ENCODE results near the gene VWDE. TPM values are rescaled to one million over a fixed set of nuclear protein-coding genes. Genes with fewer than 3 reads are reported as not detected.

The VWDE gene
- total and polyA plus RNA-seq, 2 of the 8 experiments (the other 6 are each of a cell fraction or from before 2014, with no cell fraction given), result 11.0 to 21.2 TPM

- FAIRE-seq (peak; percentile 36), DNase-seq (ENCODE audit: low read depth in 1 of 2, low spot score in 2 of 2) (no peak)
- Histone ChIP-seq H3K79me1 (ENCODE audit: low read depth, low read length) (no peaks in the 10 kb centered on the region), H2BK12ac (ENCODE audit: low read depth, low read length) (no peak overlapping the region), H3K36me3 (ENCODE audit: control insufficient read depth in 2 of 4, insufficient read depth in 4 of 4, low read length in 3 of 4) (no peaks in the 10 kb centered on the region), H4K20me1 (replicated peaks in 1 of 2; ENCODE audit: control insufficient read depth in 1 of 2, insufficient read depth in 2 of 2, low read length in 2 of 2) (no peaks in the 10 kb centered on the region), H3K9me3 (ENCODE audit: insufficient read depth in 2 of 2, low read depth in 1 of 2, low read length in 1 of 2) (peaks cover 0 to 3% of the 10 kb centered on the region in 2 experiments; a peak in 1 of 4 replicates), H3K56ac (replicated peaks; ENCODE audit: insufficient read length, low read depth, low read length) (no peak overlapping the region), H2AK5ac (ENCODE audit: low read depth, low read length) (no peak overlapping the region), H4K91ac (replicated peaks; ENCODE audit: insufficient read length, low read length) (no peak overlapping the region), H3K79me2 (ENCODE audit: control insufficient read depth in 1 of 2, insufficient read depth in 2 of 2, low read length in 2 of 2) (no peaks in the 10 kb centered on the region), H3K23me2 (ENCODE audit: low read depth, low read length) (no peaks in the 10 kb centered on the region), H3K9ac (replicated peaks in 1 of 4; ENCODE audit: extremely low read depth in 1 of 4, low read depth in 3 of 4, low read length in 3 of 4) (no peak overlapping the region), H3K18ac (ENCODE audit: extremely low read depth, low read length) (no peak overlapping the region), H3K27me3 (replicated peaks in 1 of 4; ENCODE audit: control insufficient read depth in 3 of 4, extremely low read depth in 1 of 4, insufficient read depth in 3 of 4, low read length in 3 of 4) (no peaks in the 10 kb centered on the region), H3K23ac (ENCODE audit: insufficient read length) (no peak overlapping the region), H4K8ac (ENCODE audit: extremely low read depth, insufficient read depth, low read length) (no peak overlapping the region), H2BK120ac (replicated peaks; ENCODE audit: low read depth, low read length) (no peak overlapping the region), H2BK15ac (ENCODE audit: low read length) (no peak overlapping the region), H4K5ac (ENCODE audit: insufficient read length, low read depth, low read length) (no peak overlapping the region), H3K4me2 (ENCODE audit: insufficient read depth in 1 of 2, low read depth in 2 of 2, low read length in 2 of 2) (no peak overlapping the region), H2BK20ac (ENCODE audit: low read length) (no peak overlapping the region), H3K27ac (ENCODE audit: low read depth, low read length) (no peak overlapping the region), H3K4me1 (replicated peaks in 1 of 4; ENCODE audit: control insufficient read depth in 3 of 4, insufficient read depth in 4 of 4, low read length in 3 of 4) (peaks cover 0 to 3% (median 0%) of the 10 kb centered on the region in 4 experiments; a peak in 2 of 7 replicates), H3K4ac (replicated peaks; ENCODE audit: insufficient read length, low read depth, low read length) (no peak overlapping the region), H2BK5ac (ENCODE audit: low read depth, low read length) (no peak overlapping the region), H2AFZ (ENCODE audit: low read length) (peak overlapping the region; percentile 28; the same call in 1 of the 2 replicates), H3K14ac (ENCODE audit: insufficient read length) (no peak overlapping the region), H3K4me3 (ENCODE audit: extremely low read depth in 1 of 4, insufficient read depth in 2 of 4, low read depth in 3 of 4, low read length in 4 of 4) (no peak overlapping the region)
- ChIA-PET POLR2A (ENCODE audit: partially characterized antibody) (interaction anchor here (0.8 to 3.3 kb wide), 3 partner anchors 14 to 53 kb away, joined by 3 to 10 read pairs (median 3); no protein-coding TSS in a partner anchor), CTCF (ENCODE audit: partially characterized antibody) (interaction anchor here (0.6 to 6.5 kb wide), 25 partner anchors 9 to 1192 kb away, joined by 3 to 98 read pairs (median 5); partner anchors contain the start of gene VWDE)
- TF ChIP-seq CBX8 (IDR thresholded peaks at IDR 0.05; ENCODE audit: borderline replicate concordance, low read depth, low read length), result no peak
- no peak for TF ChIP-seq CHD2 (IDR thresholded peaks at IDR 0.05; ENCODE audit: low read length)
- peak; percentile 55 to 71 (median 60) for TF ChIP-seq CTCF (IDR thresholded peaks at IDR 0.05; ENCODE audit: control extremely low read depth in 1 of 3, insufficient read depth in 1 of 3, low read depth in 1 of 3, low read length in 3 of 3)
- peak; percentile 59 to 70 for TF ChIP-seq RAD21 (IDR thresholded peaks at IDR 0.05 in 1 of 2, conservative IDR thresholded peaks at IDR 0.05 in 1 of 2; ENCODE audit: low read depth in 2 of 2, low read length in 2 of 2)
- 52% methylated on average over 7 of the region's 7 CpGs; no CpG with 5 or more reads in 1 of the 2 experiments for WGBS, 2 experiments (ENCODE audit: extremely low coverage in 1 of 2, insufficient coverage in 1 of 2, insufficient read length in 1 of 2, insufficient replicate concordance in 2 of 2, low coverage in 1 of 2, low lambda C conversion rate in 2 of 2, missing lambda C conversion rate in 1 of 2)
These were observed 33.4 kb upstream of the VWDE start for GRCh38 chr7:12436896-12437535.

All from H1 (cell line).